Sigmoid colon (tissue), 4 donors: ENCODE results near the gene UBL7.

Source experiments
- CTCF ChIP-seq, 4 experiments: fragments of 450-650 bp in 3 of 4; fragments of 200-600 bp in 1 of 4; IDR thresholded peaks; one replicate each; pipeline ENCODE4 v1.5.1; 2016 to 2019; ENCODE audit warnings: antibody characterized with exemption in 4 of 4, mild to moderate bottlenecking in 3 of 4, moderate library complexity in 2 of 4
- EP300 ChIP-seq, 4 donors: sonication (generic); formaldehyde crosslinking; IDR thresholded peaks; one replicate each; pipeline ENCODE4 v1.6.1; 2017; ENCODE audit warnings: antibody characterized with exemption in 4 of 4
- POLR2A ChIP-seq, 2 donors: fragments of 450-650 bp; IDR thresholded peaks; one replicate each; pipeline ENCODE4 v1.6.1; 2016; ENCODE audit warnings: antibody characterized with exemption in 2 of 2, mild to moderate bottlenecking in 2 of 2, moderate library complexity in 2 of 2
- POLR2AphosphoS5 ChIP-seq, 4 donors: sonication (generic); formaldehyde crosslinking; IDR thresholded peaks; one replicate each; pipeline ENCODE4 v1.6.1; 2017; ENCODE audit warnings: antibody characterized with exemption in 4 of 4

GRCh38 chr15:74419432-74419831 lies 41.5 kb downstream of the UBL7 start:
- TF ChIP-seq CTCF (IDR thresholded peaks at IDR 0.05) (no peak), POLR2A (IDR thresholded peaks at IDR 0.05) (no peak), POLR2AphosphoS5 (IDR thresholded peaks at IDR 0.05) (no peak), EP300 (IDR thresholded peaks at IDR 0.05) (no peak)
